Ovary (tissue), 9 donors: ENCODE results near the gene KNOP1. TPM values are rescaled to one million over a fixed set of nuclear protein-coding genes. Genes with fewer than 3 reads are reported as not detected.

Experiments used
- DNase-seq, 5 donors: peaks; one replicate each; pipeline ENCODE4 v3.0.0-alpha.2; 2019 to 2020
- H3K27ac ChIP-seq, 2 donors: fragments of 200-600 bp; one replicate each; pipeline versions ENCODE4 v1.5.1 to v1.8.0; 2019 to 2022
- H3K27me3 ChIP-seq: fragments of 200-600 bp; one replicate; pipeline ENCODE4 v1.8.0; 2022
- H3K36me3 ChIP-seq: fragments of 200-600 bp; sonication (generic); one replicate; pipeline ENCODE4 v1.5.1; 2019
- H3K4me1 ChIP-seq: one replicate; pipeline ENCODE4 v1.8.1; 2013; ENCODE audit warnings: mild to moderate bottlenecking, moderate library complexity; ENCODE audit not compliant: insufficient read depth
- H3K4me3 ChIP-seq: fragments of 200-600 bp; sonication (generic); one replicate; pipeline ENCODE4 v1.5.1; 2017
- H3K9me3 ChIP-seq, 2 donors: fragments of 200-600 bp in 1 of 2; sonication (generic) in 1 of 2; one replicate each; pipeline versions ENCODE4 v1.5.1 to v1.8.1; 2013 to 2019; ENCODE audit warnings: mild to moderate bottlenecking in 1 of 2, moderate library complexity in 1 of 2
- CTCF ChIP-seq, 3 donors: fragments of 450-650 bp in 2 of 3; fragments of 200-600 bp in 1 of 3; IDR thresholded peaks; one replicate each; pipeline versions ENCODE4 v1.5.1 to v1.8.0; 2016 to 2022; ENCODE audit warnings: antibody characterized with exemption in 3 of 3, mild to moderate bottlenecking in 1 of 3
- EP300 ChIP-seq: sonication (generic); formaldehyde crosslinking; IDR thresholded peaks from one replicate; pipeline ENCODE4 v1.6.1; 2017; ENCODE audit warnings: antibody characterized with exemption
- POLR2A ChIP-seq: fragments of 450-650 bp; IDR thresholded peaks from one replicate; pipeline ENCODE4 v1.6.1; 2017; ENCODE audit warnings: antibody characterized with exemption, mild to moderate bottlenecking, moderate library complexity
- WGBS, 3 donors: extraction: QIAGEN DNeasy Blood & Tissue Kit in 1 of 3; methylation state at CpG; one replicate each; pipeline versions ENCODE4 v1.1.5 to v1.1.7; 2013 to 2017; 5-methylcytosine and 5-hydroxymethylcytosine counted together
- intact Hi-C, 4 donors: fragments of 100-400 bp; cut with DNase I; formaldehyde crosslinking; loops; one replicate each; pipeline versions ENCODE4 v1.11.0 to v1.15.1; 2022 to 2023
- polyA plus RNA-seq, 2 donors: library from polyadenylated mRNA; stranded (reverse); fragments of 200-250 nt in 1 of 2; fragments of 350-450 nt in 1 of 2; fragmentation: Illumina TruSeq in 1 of 2; extraction: RNeasy Lipid Tissue Mini Kit (QIAGEN cat#74804) in 1 of 2; gene quantifications; one replicate each; pipeline ENCODE4 v1.2.3, GENCODE V29; 2013 to 2014
- total RNA-seq, 7 donors: library from RNA; depleted of rRNA in 2 of 7; stranded (reverse); fragments of >200 nt in 2 of 7; fragmentation: NEBNext Ultra II Directional in 3 of 7; extraction: Animal tissue kit (Norgen Biotek cat#: 25700) in 3 of 7; gene quantifications; one replicate each; pipeline versions ENCODE4 v1.1.0 to v1.2.4, GENCODE V29; 2016 to 2023
- donor health status: DM: no; HTN: no; CAD: no; lungs with moderate emphysema.
- donor health status: DM: no; HTN: no; CAD: no.
- donor health status: Bipolar disorder and iron deficiency.
- donor health status: DM: yes; HTN: yes; CAD: no.
- donor health status: DM: no; HTN: no; CAD: no.
- donor health status: DM: yes; HTN: yes; CAD: no.

KNOP1 gene
- total and polyA plus RNA-seq, 9 donors, result 6.4 to 29.9 (median 17.0) TPM

DNA sequence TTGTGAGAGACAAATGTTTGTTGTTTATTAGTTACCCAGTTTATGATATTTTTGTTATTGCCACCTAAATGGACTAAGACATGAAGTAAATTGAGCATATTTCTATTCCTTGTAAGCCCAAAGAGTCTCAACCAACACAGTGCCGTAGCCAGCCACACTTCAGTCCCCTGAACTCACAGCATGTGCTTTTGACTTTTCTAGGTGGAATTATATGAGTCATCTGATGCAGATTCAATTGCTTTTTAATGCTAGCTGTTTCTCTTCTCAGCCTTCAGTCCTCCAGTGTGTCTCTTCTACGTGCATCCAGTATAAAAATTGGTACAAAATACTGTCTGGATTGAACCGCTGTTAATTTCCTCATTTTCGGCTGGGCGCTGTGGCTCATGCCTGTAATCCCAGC is 39.0 kb upstream of the KNOP1 start:
- H3K27ac ChIP-seq, result no peak overlapping the region
- TF ChIP-seq CTCF (IDR thresholded peaks at IDR 0.05) (no peak), EP300 (no peak), POLR2A (no peak)
- no peaks in the 10 kb centered on the region for H3K36me3 ChIP-seq
- intact Hi-C loops, result no loop called here
- peaks cover 6% of the 10 kb centered on the region for H3K4me1 ChIP-seq
- no peak for DNase-seq
- H3K9me3 ChIP-seq, result no peaks in the 10 kb centered on the region
- H3K27me3 ChIP-seq, result no peaks in the 10 kb centered on the region
- 87 to 94% (median 92%) methylated on average over 5 of the region's 5 CpGs for WGBS, 3 donors
- H3K4me3 ChIP-seq, result no peak overlapping the region

GRCh38 chr16:19755268-19755667 is 37.2 kb upstream of the KNOP1 start:
- Histone ChIP-seq H3K36me3 (no peaks in the 10 kb centered on the region), H3K9me3 (no peaks in the 10 kb centered on the region), H3K4me3 (no peak overlapping the region), H3K27me3 (no peaks in the 10 kb centered on the region), H3K27ac (no peak overlapping the region), H3K4me1 (peaks cover 6% of the 10 kb centered on the region)
- no peak for DNase-seq
- TF ChIP-seq POLR2A, result no peak
- TF ChIP-seq CTCF (IDR thresholded peaks at IDR 0.05), result no peak
- TF ChIP-seq EP300, result no peak
- 98 to 100% (median 99%) methylated on average over 3 of the region's 3 CpGs for WGBS, 3 donors
- intact Hi-C loops, result no loop called here

- no peak overlapping the region for H3K4me3 ChIP-seq
- peaks cover 6% of the 10 kb centered on the region for H3K4me1 ChIP-seq
- H3K36me3 ChIP-seq, result no peaks in the 10 kb centered on the region
- no peaks in the 10 kb centered on the region for H3K27me3 ChIP-seq
- DNase-seq, result no peak
- 38 to 61% (median 55%) methylated on average over 1 of the region's 1 CpG for WGBS, 3 donors
- intact Hi-C loops, result no loop called here
- TF ChIP-seq CTCF (IDR thresholded peaks at IDR 0.05), result no peak
- TF ChIP-seq EP300, result no peak
- no peak for TF ChIP-seq POLR2A
- H3K27ac ChIP-seq, result no peak overlapping the region
- no peaks in the 10 kb centered on the region for H3K9me3 ChIP-seq
These were observed 36.6 kb upstream of the KNOP1 start for GRCh38 chr16:19754644-19755036.

- WGBS, 3 donors, result 27 to 34% (median 31%) methylated on average over 12 of the region's 12 CpGs
- DNase-seq, result no peak
- TF ChIP-seq EP300, result no peak
- TF ChIP-seq POLR2A, result no peak
- TF ChIP-seq CTCF (IDR thresholded peaks at IDR 0.05), result no peak
- H3K4me3 ChIP-seq, result no peak overlapping the region
- intact Hi-C loops, result no loop called here
- H3K27me3 ChIP-seq, result no peaks in the 10 kb centered on the region
- no peaks in the 10 kb centered on the region for H3K36me3 ChIP-seq
- no peaks in the 10 kb centered on the region for H3K9me3 ChIP-seq
- no peak overlapping the region for H3K27ac ChIP-seq
- peaks cover 6% of the 10 kb centered on the region for H3K4me1 ChIP-seq
These were observed 36.0 kb upstream of the KNOP1 start for GRCh38 chr16:19753815-19754643.
